HG02981 (cell line): ENCODE measurements around the gene SLC36A2.
"Not testable (repeated sequence)": the region's sequence is repeated elsewhere in the genome, so short reads cannot be mapped to it uniquely, and the experiment has no call there.

Source experiments
- ATAC-seq: cut with Tn5 transposase; IDR thresholded peaks from one replicate; pipeline ENCODE4 v1.9.1; 2021; ENCODE audit warnings: mild to moderate bottlenecking, moderate library complexity; ENCODE audit not compliant: unreplicated experiment

The SLC36A2 gene

GRCh38 chr5:151347369-151347768 lies at the start of gene SLC36A2:
Gene SLC36A2 (minus strand): TSS chr5:151347559. CDS start chr5:151347460, 99 bp downstream.
- ATAC-seq, result no peak

- no peak for ATAC-seq
Observed at GRCh38 chr5:151388960-151389359, 41.6 kb upstream of the SLC36A2 start.

- ATAC-seq, result no peak
Observed at GRCh38 chr5:151384106-151384505, 36.7 kb upstream of the SLC36A2 start.

- ATAC-seq, result no peak
Observed at GRCh38 chr5:151383011-151383410, 35.7 kb upstream of the SLC36A2 start.

- ATAC-seq, result no peak
Observed at GRCh38 chr5:151382576-151382975, 35.2 kb upstream of the SLC36A2 start.

- no peak for ATAC-seq
Observed at GRCh38 chr5:151381899-151382298, 34.5 kb upstream of the SLC36A2 start.

GRCh38 chr5:151378616-151379015 lies 31.3 kb upstream of the SLC36A2 start:
- ATAC-seq, result no peak

- no peak for ATAC-seq
Observed at GRCh38 chr5:151374539-151374938, 27.2 kb upstream of the SLC36A2 start.

- not testable (repeated sequence) for ATAC-seq
Observed at GRCh38 chr5:151367038-151367437, 19.7 kb upstream of the SLC36A2 start.

- no peak for ATAC-seq
Observed at GRCh38 chr5:151363673-151364072, 16.3 kb upstream of the SLC36A2 start.

- ATAC-seq, result no peak
Observed at GRCh38 chr5:151362970-151363369, 15.6 kb upstream of the SLC36A2 start.

- no peak for ATAC-seq
Observed at GRCh38 chr5:151359391-151359790, 12.0 kb upstream of the SLC36A2 start.

GRCh38 chr5:151357792-151358191 lies 10.4 kb upstream of the SLC36A2 start:
- ATAC-seq, result no peak

- no peak for ATAC-seq
Observed at GRCh38 chr5:151357097-151357496, 9.7 kb upstream of the SLC36A2 start.

GRCh38 chr5:151351671-151352070 lies 4.3 kb upstream of the SLC36A2 start:
- ATAC-seq, result no peak

GRCh38 chr5:151348789-151349188 lies 1.4 kb upstream of the SLC36A2 start:
- no peak for ATAC-seq

GRCh38 chr5:151345808-151346478 lies 1.4 kb downstream of the SLC36A2 start:
- no peak for ATAC-seq

- ATAC-seq, result no peak
Observed at GRCh38 chr5:151345187-151345807, 2.1 kb downstream of the SLC36A2 start.

GRCh38 chr5:151344088-151344487 lies 3.3 kb downstream of the SLC36A2 start:
- ATAC-seq, result no peak

- ATAC-seq, result no peak
Observed at GRCh38 chr5:151340004-151340403, 7.4 kb downstream of the SLC36A2 start.

- no peak for ATAC-seq
Observed at GRCh38 chr5:151338734-151339133, 8.6 kb downstream of the SLC36A2 start.

GRCh38 chr5:151332857-151333256 lies 14.5 kb downstream of the SLC36A2 start:
- ATAC-seq, result no peak

- ATAC-seq, result no peak
Observed at GRCh38 chr5:151328734-151329133, 18.6 kb downstream of the SLC36A2 start.
